Suprapubic skin (tissue), 4 donors: ENCODE results near the gene EXOC2. TPM values are rescaled to one million over a fixed set of nuclear protein-coding genes. Genes with fewer than 3 reads are reported as not detected.

Experiments used
- DNase-seq, 2 donors: peaks; one replicate each; pipeline ENCODE4 v3.0.0-alpha.2; 2019; ENCODE audit warnings: low spot score in 2 of 2
- H3K27ac ChIP-seq: fragments of 200-600 bp; sonication (generic); one replicate; pipeline ENCODE4 v1.5.1; 2019
- H3K27me3 ChIP-seq: fragments of 200-600 bp; sonication (generic); one replicate; pipeline ENCODE4 v1.5.1; 2019
- H3K36me3 ChIP-seq: fragments of 200-600 bp; sonication (generic); one replicate; pipeline ENCODE4 v1.5.1; 2019
- H3K4me1 ChIP-seq: fragments of 200-600 bp; sonication (generic); one replicate; pipeline ENCODE4 v1.5.1; 2019
- H3K4me3 ChIP-seq: fragments of 200-600 bp; sonication (generic); one replicate; pipeline ENCODE4 v1.5.1; 2019; ENCODE audit warnings: mild to moderate bottlenecking
- H3K9me3 ChIP-seq: fragments of 200-600 bp; sonication (generic); one replicate; pipeline ENCODE4 v1.5.1; 2019
- EP300 ChIP-seq: sonication (generic); formaldehyde crosslinking; IDR thresholded peaks from one replicate; pipeline ENCODE4 v1.6.1; 2017; ENCODE audit warnings: antibody characterized with exemption
- POLR2A ChIP-seq, 2 donors: fragments of 450-650 bp; IDR thresholded peaks; one replicate each; pipeline ENCODE4 v1.6.1; 2017; ENCODE audit warnings: antibody characterized with exemption in 2 of 2, mild to moderate bottlenecking in 2 of 2, moderate library complexity in 2 of 2
- POLR2AphosphoS5 ChIP-seq, 3 donors: sonication (generic); formaldehyde crosslinking; IDR thresholded peaks; one replicate each; pipeline ENCODE4 v1.6.1; 2017; ENCODE audit warnings: antibody characterized with exemption in 3 of 3
- WGBS: methylation state at CpG from one replicate; pipeline ENCODE4 v1.1.5; 2018; 5-methylcytosine and 5-hydroxymethylcytosine counted together
- total RNA-seq, 4 donors: library from RNA; depleted of rRNA; stranded (reverse); fragments of >200 nt; gene quantifications; one replicate each; pipeline ENCODE4 v1.1.0, GENCODE V29; 2016
- TF ChIP-seq, protein P1 (sequence below), 2 donors: fragments of 200-600 bp in 1 of 2; fragments of 450-650 bp in 1 of 2; sonication (generic) in 1 of 2; IDR thresholded peaks; one replicate each; pipeline ENCODE4 v1.5.1; 2016 to 2019; ENCODE audit warnings: antibody characterized with exemption in 2 of 2, mild to moderate bottlenecking in 1 of 2, moderate library complexity in 1 of 2

Gene EXOC2
- total RNA-seq, 4 donors from 2014 or later = 17.7 to 28.1 (median 20.3) TPM

DNA sequence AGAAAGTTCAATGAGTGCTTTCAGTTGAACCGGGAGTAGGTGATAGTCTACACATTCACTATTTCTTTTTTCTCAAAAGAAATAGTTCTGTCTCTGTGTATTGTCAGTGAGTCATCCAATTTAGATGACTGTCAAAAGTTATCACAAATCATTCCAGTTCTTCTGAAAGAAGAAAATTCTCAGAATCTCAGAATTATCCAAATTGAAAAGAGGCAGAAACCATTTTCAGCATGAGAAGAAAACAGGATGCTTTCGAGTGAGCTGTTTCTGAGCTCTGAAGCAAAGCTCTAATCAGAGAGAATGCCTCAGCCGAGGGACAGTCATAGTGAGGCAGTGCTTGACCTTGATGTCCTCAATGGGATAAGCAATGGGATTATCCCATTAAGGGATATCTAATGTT, 134.0 kb downstream of the EXOC2 start:
- 91% methylated on average over 3 of the region's 3 CpGs for WGBS
- Histone ChIP-seq H3K4me1 (no peaks in the 10 kb centered on the region), H3K27me3 (no peaks in the 10 kb centered on the region), H3K27ac (no peak overlapping the region), H3K36me3 (peaks cover 46% of the 10 kb centered on the region), H3K9me3 (no peaks in the 10 kb centered on the region), H3K4me3 (no peak overlapping the region)
- TF ChIP-seq, protein P1, sequence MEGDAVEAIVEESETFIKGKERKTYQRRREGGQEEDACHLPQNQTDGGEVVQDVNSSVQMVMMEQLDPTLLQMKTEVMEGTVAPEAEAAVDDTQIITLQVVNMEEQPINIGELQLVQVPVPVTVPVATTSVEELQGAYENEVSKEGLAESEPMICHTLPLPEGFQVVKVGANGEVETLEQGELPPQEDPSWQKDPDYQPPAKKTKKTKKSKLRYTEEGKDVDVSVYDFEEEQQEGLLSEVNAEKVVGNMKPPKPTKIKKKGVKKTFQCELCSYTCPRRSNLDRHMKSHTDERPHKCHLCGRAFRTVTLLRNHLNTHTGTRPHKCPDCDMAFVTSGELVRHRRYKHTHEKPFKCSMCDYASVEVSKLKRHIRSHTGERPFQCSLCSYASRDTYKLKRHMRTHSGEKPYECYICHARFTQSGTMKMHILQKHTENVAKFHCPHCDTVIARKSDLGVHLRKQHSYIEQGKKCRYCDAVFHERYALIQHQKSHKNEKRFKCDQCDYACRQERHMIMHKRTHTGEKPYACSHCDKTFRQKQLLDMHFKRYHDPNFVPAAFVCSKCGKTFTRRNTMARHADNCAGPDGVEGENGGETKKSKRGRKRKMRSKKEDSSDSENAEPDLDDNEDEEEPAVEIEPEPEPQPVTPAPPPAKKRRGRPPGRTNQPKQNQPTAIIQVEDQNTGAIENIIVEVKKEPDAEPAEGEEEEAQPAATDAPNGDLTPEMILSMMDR (IDR thresholded peaks at IDR 0.05) = no peak
- no peak for TF ChIP-seq POLR2A (IDR thresholded peaks at IDR 0.05)
- no peak for TF ChIP-seq POLR2AphosphoS5 (IDR thresholded peaks at IDR 0.05)
- no peak for TF ChIP-seq EP300
- DNase-seq = no peak

DNA sequence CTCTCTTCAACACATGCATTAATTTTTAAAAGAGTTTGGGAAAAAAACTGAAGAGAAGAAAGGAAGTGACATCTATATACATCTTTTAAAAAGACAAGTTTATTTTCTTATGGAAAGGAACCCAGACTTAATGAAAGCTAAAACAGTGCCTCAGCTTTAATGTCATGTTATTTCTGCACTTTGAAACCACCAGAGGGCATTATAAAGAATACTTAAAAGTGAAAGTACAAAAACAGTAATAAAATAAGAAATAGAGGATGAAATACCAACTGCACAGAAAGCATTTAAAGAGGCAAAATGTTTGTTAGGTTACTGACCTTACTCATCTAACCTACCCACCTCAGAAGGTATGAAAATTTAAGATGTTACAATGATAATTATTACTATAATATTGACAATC, 134.8 kb downstream of the EXOC2 start:
- no peak overlapping the region for H3K27ac ChIP-seq
- no peak overlapping the region for H3K4me3 ChIP-seq
- no peak for TF ChIP-seq POLR2A (IDR thresholded peaks at IDR 0.05)
- TF ChIP-seq POLR2AphosphoS5 (IDR thresholded peaks at IDR 0.05) = no peak
- TF ChIP-seq, protein P1 (IDR thresholded peaks at IDR 0.05) = no peak
- no peak for TF ChIP-seq EP300
- no peaks in the 10 kb centered on the region for H3K4me1 ChIP-seq
- no peak for DNase-seq
- no peaks in the 10 kb centered on the region for H3K9me3 ChIP-seq
- no peaks in the 10 kb centered on the region for H3K27me3 ChIP-seq
- peaks cover 48% of the 10 kb centered on the region for H3K36me3 ChIP-seq

- Histone ChIP-seq H3K27me3 (no peaks in the 10 kb centered on the region), H3K27ac (no peak overlapping the region), H3K9me3 (no peaks in the 10 kb centered on the region), H3K4me1 (peaks cover 4% of the 10 kb centered on the region), H3K36me3 (peaks cover 39% of the 10 kb centered on the region), H3K4me3 (no peak overlapping the region)
- no peak for DNase-seq
- no peak for TF ChIP-seq EP300
- TF ChIP-seq, protein P1 (IDR thresholded peaks at IDR 0.05) = no peak
- no peak for TF ChIP-seq POLR2AphosphoS5 (IDR thresholded peaks at IDR 0.05)
- TF ChIP-seq POLR2A (IDR thresholded peaks at IDR 0.05) = no peak
- WGBS = 86% methylated on average over 12 of the region's 12 CpGs
Observed at GRCh38 chr6:551829-552350, 141.0 kb downstream of the EXOC2 start.

DNA sequence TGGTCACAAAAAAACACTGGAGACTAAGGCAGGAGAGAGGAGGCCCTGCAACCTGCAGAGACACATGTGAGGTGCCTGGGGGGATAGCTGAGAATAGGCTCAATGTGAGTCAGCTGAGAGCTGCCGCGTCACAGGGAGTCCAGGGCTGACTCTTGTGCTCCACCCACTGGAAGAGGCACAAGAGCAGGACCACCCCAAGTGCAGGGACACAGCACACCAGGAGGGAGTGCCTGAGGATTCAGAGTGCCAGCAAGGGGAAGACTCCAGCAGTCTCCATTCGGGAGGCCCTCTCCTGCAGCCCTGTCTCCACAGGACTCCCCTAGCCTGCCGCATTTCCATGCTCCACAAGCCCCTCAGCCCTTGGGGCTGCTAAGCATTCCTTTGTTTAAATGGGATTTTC, 141.5 kb downstream of the EXOC2 start:
- no peak for DNase-seq
- peaks cover 4% of the 10 kb centered on the region for H3K4me1 ChIP-seq
- TF ChIP-seq EP300 (no peak), POLR2A (IDR thresholded peaks at IDR 0.05) (no peak), POLR2AphosphoS5 (IDR thresholded peaks at IDR 0.05) (no peak)
- TF ChIP-seq, protein P1 (IDR thresholded peaks at IDR 0.05) = no peak
- H3K27ac ChIP-seq = no peak overlapping the region
- H3K36me3 ChIP-seq = peaks cover 43% of the 10 kb centered on the region
- H3K4me3 ChIP-seq = no peak overlapping the region
- H3K9me3 ChIP-seq = no peaks in the 10 kb centered on the region
- no peaks in the 10 kb centered on the region for H3K27me3 ChIP-seq
- 63% methylated on average over 4 of the region's 4 CpGs for WGBS

DNA sequence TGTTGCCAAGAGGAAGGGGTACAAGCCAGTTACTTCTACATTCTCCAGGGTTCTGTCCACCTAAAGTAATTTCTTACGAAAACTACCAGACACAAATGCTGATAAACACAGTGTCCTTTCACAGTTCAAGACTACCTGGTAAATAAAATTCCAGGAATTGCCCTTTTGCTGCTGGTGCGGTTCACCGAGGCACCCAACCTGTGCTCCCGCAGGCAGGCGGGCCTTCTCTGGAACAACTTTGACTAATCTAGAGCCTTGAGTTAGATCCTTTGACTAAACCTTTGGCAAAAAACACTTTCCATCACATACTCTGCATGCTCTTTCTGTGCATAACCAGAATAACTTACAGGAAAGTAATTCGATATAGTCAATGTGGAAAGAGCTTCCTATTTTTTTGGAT, 143.0 kb downstream of the EXOC2 start:
- 97% methylated on average over 6 of the region's 6 CpGs for WGBS
- DNase-seq = no peak
- H3K4me3 ChIP-seq = no peak overlapping the region
- H3K27ac ChIP-seq = no peak overlapping the region
- H3K27me3 ChIP-seq = no peaks in the 10 kb centered on the region
- peaks cover 4% of the 10 kb centered on the region for H3K4me1 ChIP-seq
- peaks cover 32% of the 10 kb centered on the region for H3K36me3 ChIP-seq
- no peaks in the 10 kb centered on the region for H3K9me3 ChIP-seq
- no peak for TF ChIP-seq EP300
- TF ChIP-seq, protein P1 (IDR thresholded peaks at IDR 0.05) = no peak
- TF ChIP-seq POLR2A (IDR thresholded peaks at IDR 0.05) = no peak
- no peak for TF ChIP-seq POLR2AphosphoS5 (IDR thresholded peaks at IDR 0.05)
